PFSK-1 (cell line): ENCODE results near the gene KIF26A.

Experiments used
- POLR2AphosphoS5 ChIP-seq: IDR thresholded peaks from 2 replicates; pipeline ENCODE4 v1.6.1; 2012; ENCODE audit warnings: low read depth, mild to moderate bottlenecking, control low read depth, low read length, moderate library complexity
- REST ChIP-seq, 2 experiments: IDR thresholded peaks; 2 replicates each; pipeline versions ENCODE4 v1.6.1 to v1.8.0; 2011 to 2012; ENCODE audit warnings: low read depth in 2 of 2, low read length in 2 of 2, control low read depth in 1 of 2, inconsistent platforms in 1 of 2, mild to moderate bottlenecking in 1 of 2, moderate library complexity in 1 of 2; ENCODE audit not compliant: insufficient read depth in 1 of 2
- SIN3A ChIP-seq: IDR thresholded peaks from 2 replicates; pipeline ENCODE4 v1.6.1; 2012; ENCODE audit warnings: mild to moderate bottlenecking, low read length, moderate library complexity, borderline replicate concordance; ENCODE audit not compliant: insufficient read depth

DNA sequence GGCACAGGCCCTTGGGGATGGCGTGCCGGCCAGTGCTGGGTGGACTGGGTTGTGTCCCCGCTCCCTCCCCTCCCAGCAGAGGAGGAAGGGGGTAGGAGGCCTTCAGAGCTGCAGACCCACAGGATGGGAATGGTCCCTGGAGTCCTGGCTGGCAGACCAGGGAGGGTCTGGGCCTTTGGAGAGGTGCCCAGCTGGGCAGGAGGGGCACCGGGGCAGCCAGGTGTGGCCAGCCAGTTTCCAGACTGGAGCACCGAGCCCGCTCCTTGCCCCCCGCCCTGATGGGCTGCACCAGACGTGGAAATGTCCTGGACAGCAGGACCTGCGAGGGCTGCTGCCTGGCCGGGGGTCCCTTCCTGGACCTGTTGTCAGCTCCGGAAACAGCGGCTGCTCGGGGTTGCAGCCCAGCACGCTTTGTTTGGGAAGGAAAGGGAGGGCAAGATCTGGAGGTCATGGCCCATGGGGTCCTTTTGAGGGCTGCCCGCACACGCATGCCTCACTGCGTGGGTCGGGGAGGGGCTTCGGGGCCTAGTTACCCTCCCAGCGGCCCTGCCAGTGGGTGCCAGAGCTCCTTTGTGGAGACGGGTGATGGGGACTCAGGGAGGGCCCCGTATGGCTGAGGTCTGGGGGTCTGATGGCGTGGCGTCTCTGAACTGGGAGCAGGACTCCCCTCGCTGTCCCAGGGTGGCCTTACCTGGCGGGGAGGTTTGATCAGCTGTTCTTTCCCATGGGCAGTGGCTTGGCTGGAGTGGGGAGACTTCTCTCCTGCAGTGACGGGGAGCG lies 9.1 kb downstream of the KIF26A start:
- TF ChIP-seq REST (IDR thresholded peaks at IDR 0.05; ENCODE audit: insufficient read depth in 1 of 2, low read depth in 2 of 2, low read length in 2 of 2) (no peak), POLR2AphosphoS5 (no peak), SIN3A (no peak)
